Activated CD4-positive, alpha-beta T cell treated with anti-CD3 and anti-CD28 coated beads for 4 hours (primary cell): ENCODE measurements around the gene AIRE.
"Not testable (repeated sequence)": the region's sequence is repeated elsewhere in the genome, so short reads cannot be mapped to it uniquely, and the experiment has no call there.

Experiments used
- DNase-seq, 2 donors: peaks; one replicate each; pipeline ENCODE4 v3.0.0-alpha.2; 2020

AIRE gene

DNA sequence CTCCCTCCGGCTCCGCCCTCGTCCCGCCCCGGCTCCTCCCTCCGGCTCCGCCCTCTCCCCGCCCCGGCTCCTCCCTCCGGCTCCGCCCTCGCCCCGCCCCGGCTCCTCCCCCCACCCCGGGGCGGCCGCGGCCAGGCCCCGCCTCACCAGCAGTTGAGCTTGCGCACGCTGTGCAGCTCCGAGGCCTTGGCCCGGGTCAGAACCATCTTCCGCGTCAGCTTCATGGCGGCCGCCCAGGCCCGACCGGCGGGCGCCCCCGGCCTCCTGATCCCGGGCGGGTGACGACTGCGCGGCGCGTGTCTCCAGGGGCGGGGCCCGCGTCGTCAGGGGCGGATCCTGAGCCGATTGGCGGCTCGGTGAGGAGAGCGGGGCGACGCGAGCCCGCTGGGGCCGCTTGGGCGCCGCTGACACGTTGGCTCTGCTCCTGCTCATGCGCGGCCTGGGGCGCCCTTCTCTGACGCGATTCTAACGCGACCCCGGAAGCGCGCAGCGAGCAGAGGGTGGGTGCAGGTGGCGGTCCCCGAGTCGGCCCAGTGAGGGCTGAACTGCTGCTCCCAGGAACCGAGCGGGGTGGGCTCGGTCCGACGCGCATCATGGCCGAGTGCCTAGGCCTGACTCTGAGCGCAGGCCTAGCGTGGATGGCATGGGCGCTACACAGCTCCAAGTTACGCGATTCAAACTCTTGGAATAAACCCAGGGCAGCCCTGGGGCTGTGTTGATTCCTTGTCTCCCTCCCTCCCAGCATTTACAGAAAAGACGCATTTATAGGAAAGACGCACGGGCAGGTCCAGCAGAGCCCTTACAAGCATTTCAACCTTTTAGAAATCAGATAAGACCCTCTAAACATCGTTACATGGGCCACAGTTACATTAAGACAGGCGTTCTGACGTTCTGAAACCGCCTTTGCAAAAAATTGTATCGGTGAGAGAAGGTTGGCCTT lies 53.6 kb downstream of the AIRE start, which contains the start of gene CFAP410:
TSS of gene CFAP410 (minus strand) at position 420 of the 940 bp plus-strand sequence. CDS start at position 224, 196 bp downstream.
- peak; percentile 92 to 94 for DNase-seq

DNA sequence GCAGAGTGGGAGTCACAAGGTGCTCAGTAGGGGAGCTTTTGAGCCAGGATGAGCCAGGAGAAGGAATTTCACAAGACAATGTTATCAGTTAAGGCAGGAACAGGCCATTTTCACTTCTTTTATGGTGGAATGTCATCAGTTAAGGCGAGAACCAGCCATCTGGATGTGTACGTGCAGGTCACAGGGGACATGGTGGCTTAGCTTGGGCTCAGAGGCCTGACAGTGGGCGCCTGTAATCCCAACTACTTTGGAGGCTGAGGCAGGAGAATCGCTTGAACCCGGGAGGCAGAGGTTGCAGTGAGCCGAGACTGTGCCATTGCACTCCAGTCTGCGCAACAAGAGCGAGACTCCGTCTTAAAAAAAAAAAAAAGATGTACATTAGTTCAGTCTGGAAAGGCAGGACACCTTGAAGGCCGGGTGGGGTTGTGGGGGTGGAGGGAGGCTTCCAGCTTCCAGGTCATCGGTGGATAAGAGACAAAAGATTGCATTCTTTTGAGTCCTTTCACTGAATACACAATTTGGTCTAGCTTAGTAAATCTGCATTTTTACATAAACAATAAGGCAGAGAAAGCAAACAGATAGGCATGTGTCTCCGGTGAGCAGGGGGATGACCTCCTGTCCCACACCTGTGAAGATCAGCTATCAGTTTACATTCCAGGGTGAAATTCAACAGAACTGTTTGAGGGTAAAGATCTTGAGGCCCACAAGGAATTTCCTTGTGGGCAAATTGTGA lies 56.2 kb downstream of the AIRE start:
- not testable (repeated sequence) for DNase-seq

DNA sequence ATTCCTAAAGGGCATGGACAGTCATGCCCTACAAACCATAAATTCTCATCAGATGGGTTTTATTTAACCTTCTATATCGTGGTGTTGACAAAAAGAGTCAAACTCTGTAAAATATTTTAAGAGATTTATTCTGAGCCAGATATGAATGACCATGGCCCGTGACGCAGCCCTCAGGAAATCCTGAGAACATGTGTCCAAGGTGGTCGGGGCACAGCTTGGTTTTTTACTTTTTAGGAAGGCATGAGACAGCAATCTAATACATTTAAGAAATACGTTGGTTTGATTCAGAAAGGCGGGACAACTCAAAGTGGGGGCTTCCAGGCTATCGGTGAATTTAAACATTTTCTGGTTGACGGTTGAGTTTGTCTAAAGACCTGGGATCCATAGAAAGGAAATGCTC lies 57.3 kb downstream of the AIRE start:
- not testable (repeated sequence) for DNase-seq

DNA sequence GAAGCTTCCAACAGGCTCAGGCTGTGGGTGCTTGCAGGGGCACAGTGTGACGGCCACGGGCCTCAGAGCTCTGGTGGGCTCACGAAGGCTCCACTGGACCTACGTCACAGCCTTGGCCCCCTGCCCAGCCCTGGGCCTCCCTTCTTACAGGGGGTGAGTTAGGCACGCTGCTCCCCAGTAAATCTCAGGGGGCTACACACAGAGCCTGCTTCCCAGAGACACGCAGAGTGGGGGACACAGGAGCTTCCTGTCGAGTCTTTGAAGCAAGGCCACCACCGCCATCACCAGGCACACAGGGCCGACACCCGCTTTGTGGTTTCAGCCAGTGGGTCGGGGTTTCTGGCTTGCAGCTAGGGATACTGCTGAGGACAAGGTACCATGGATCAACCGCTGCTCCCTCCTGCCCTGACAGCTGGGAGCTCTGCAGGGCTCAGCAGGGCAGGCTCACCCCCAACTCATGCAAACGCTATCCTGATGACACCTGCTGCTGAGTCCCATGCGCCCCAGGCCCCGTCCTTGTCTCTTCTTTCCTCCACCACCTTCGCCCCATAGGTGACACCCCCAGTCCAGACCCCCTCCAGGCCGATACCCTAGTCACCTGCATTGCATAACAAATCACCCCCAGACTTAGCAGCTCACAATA lies 59.0 kb downstream of the AIRE start:
- DNase-seq = no peak

DNA sequence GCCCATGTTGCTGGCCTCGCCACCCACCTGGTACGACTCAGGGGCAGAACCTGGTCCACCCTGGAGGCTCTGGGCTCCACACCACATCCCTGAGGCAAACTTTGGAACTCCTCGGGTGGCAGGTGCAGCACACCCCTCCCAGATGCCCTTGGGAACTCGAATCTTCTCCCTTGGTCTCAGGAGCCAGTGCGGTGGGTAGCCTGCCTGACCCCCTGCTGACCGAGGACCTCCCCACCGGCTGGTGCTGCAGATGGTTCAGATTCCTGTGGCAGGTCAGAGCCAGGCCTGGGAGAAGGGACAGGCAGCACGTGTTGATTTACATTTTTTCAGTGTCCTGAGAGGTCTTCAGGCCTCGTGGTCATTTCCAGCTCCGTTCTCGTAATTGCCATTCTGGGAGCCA lies 59.8 kb downstream of the AIRE start:
- DNase-seq = no peak

DNA sequence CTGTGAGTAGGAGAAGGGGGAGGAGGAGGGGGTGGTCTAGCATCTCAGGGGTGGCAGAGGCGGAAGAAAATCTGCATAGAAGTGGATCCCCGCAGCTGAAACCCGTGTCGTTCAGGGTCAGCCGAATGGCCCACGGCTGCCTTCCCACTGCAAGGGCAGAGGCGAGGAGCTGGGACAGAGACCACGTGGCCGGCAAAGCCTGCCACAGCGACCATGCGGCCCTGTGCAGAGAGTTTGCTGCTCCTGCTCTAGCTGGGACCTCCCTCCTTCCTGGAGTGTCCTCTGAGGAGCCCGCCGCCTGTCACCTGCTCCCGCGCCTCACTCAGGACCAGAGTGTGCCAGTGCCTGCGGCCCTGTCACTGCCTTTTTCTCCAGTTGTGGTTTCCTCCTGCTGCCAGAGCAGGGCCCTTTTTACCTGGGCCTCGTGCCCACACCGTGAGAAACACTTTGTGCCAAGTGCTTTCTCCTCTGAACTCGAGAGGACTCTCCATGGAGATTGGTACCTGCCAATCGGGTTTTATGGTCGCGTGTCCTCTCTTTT lies 62.3 kb downstream of the AIRE start:
- no peak for DNase-seq
